Breast epithelium (tissue), 4 donors: Measurements from ENCODE around the gene MRPS2. TPM values are rescaled to one million over a fixed set of nuclear protein-coding genes. Genes with fewer than 3 reads are reported as not detected.

Experiments
- DNase-seq, 2 donors: peaks; one replicate each; pipeline ENCODE4 v3.0.0-alpha.2; 2019; ENCODE audit warnings: low spot score in 2 of 2
- H3K27ac ChIP-seq, 2 donors: fragments of 200-600 bp; sonication (generic) in 1 of 2; one replicate each; pipeline ENCODE4 v1.5.1; 2016 to 2019; ENCODE audit warnings: mild to moderate bottlenecking in 1 of 2
- H3K27me3 ChIP-seq, 2 donors: fragments of 200-600 bp; sonication (generic) in 1 of 2; one replicate each; pipeline versions ENCODE4 v1.5.1 to v1.6.0; 2017 to 2019; ENCODE audit warnings: control low read depth in 1 of 2, mild to moderate bottlenecking in 1 of 2
- H3K36me3 ChIP-seq: fragments of 200-600 bp; one replicate; pipeline ENCODE4 v1.5.1; 2019
- H3K4me1 ChIP-seq, 2 donors: fragments of 200-600 bp; sonication (generic); one replicate each; pipeline ENCODE4 v1.5.1; 2016 to 2019; ENCODE audit warnings: control low read depth in 1 of 2
- H3K4me3 ChIP-seq, 3 donors: fragments of 200-600 bp; sonication (generic); 1 replicate in 2 of 3; 2 replicates in 1 of 3; pipeline ENCODE4 v1.5.1; 2016 to 2019; ENCODE audit warnings: mild to moderate bottlenecking in 3 of 3, moderate library complexity in 2 of 3
- H3K9me3 ChIP-seq, 2 donors: fragments of 200-600 bp; sonication (generic) in 1 of 2; one replicate each; pipeline ENCODE4 v1.5.1; 2016 to 2019; ENCODE audit warnings: control low read depth in 1 of 2
- CTCF ChIP-seq, 3 donors: fragments of 450-650 bp; IDR thresholded peaks; one replicate each; pipeline ENCODE4 v1.5.1; 2016 to 2017; ENCODE audit warnings: antibody characterized with exemption in 3 of 3, mild to moderate bottlenecking in 3 of 3, moderate library complexity in 3 of 3
- POLR2A ChIP-seq: fragments of 450-650 bp; IDR thresholded peaks from one replicate; pipeline ENCODE4 v1.6.1; 2016; ENCODE audit warnings: antibody characterized with exemption, mild to moderate bottlenecking, moderate library complexity
- POLR2AphosphoS5 ChIP-seq, 3 donors: sonication (generic); formaldehyde crosslinking; IDR thresholded peaks; one replicate each; pipeline ENCODE4 v1.6.1; 2017; ENCODE audit warnings: antibody characterized with exemption in 3 of 3
- intact Hi-C: fragments of 100-400 bp; cut with DNase I; formaldehyde crosslinking; loops from one replicate; pipeline ENCODE4 v1.15.1; 2023; ENCODE audit warnings: low total_unique reads
- total RNA-seq, 3 donors: library from RNA; depleted of rRNA; stranded (reverse); fragments of >200 nt; gene quantifications; one replicate each; pipeline ENCODE4 v1.1.0, GENCODE V29; 2016

The MRPS2 gene
- total RNA-seq, 3 donors from 2014 or later: 35.4 to 39.8 (median 36.7) TPM

GRCh38 chr9:135505406-135506187 lies 5.1 kb downstream of the MRPS2 start:
- Histone ChIP-seq H3K9me3 (peaks cover 8% of the 10 kb centered on the region in 2 donors), H3K4me3 (no peak overlapping the region), H3K36me3 (no peaks in the 10 kb centered on the region), H3K4me1 (peaks cover 6 to 7% of the 10 kb centered on the region in 2 donors), H3K27me3 (no peaks in the 10 kb centered on the region), H3K27ac (no peak overlapping the region)
- intact Hi-C loops: no loop called here
- DNase-seq: no peak
- TF ChIP-seq POLR2AphosphoS5 (IDR thresholded peaks at IDR 0.05) (no peak), POLR2A (no peak), CTCF (IDR thresholded peaks at IDR 0.05) (no peak)

DNA sequence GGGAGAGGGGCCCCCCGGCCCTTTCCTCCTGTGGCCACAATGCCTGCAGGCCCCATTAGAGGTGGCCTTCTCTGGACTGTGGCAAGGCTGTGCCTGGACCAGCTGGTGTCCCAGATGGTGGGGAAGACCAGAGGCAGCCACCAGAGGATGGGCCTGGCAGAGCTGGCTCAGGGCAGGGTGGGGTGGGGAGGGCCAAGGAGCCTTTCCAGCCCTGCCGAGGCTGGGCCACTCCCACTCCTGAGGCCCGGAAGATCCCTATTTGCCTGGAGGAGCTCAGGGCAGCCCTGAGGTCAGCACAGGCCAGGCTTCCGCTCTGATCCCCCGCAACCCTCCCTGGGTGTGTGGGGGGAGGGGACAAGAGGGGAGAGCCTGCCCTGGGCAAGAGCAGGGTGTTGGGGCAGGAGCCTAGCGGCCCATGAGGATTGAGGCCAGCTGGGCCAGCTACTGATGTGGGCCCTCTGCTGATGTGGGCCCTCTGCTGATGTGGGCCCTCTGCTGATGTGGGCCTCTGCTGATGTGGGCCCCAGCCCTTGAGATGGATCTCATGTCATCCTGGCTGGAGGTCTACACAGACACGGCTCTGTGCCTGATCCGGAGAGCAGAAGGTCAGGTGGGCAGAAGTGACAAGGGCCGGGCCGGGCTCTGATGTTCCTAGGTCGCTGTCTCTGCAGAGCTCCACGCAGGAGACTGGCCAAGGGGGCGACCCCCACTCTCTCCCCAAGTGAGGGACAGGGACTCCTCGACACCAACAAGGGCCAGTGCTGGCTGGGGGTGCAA lies 6.0 kb downstream of the MRPS2 start:
- DNase-seq: no peak
- H3K9me3 ChIP-seq: peaks cover 8% of the 10 kb centered on the region in 2 donors
- no peaks in the 10 kb centered on the region for H3K27me3 ChIP-seq
- no peak overlapping the region for H3K4me3 ChIP-seq
- intact Hi-C loops: no loop called here
- H3K27ac ChIP-seq: no peak overlapping the region
- peaks cover 5 to 6% of the 10 kb centered on the region in 2 donors for H3K4me1 ChIP-seq
- TF ChIP-seq CTCF (IDR thresholded peaks at IDR 0.05): no peak
- TF ChIP-seq POLR2AphosphoS5 (IDR thresholded peaks at IDR 0.05): no peak
- no peak for TF ChIP-seq POLR2A
- no peaks in the 10 kb centered on the region for H3K36me3 ChIP-seq

- TF ChIP-seq POLR2AphosphoS5 (IDR thresholded peaks at IDR 0.05) (no peak), CTCF (IDR thresholded peaks at IDR 0.05) (no peak), POLR2A (no peak)
- H3K4me1 ChIP-seq: no peaks in the 10 kb centered on the region
- DNase-seq: peak in 1 of 2 donors; percentile 44
- H3K9me3 ChIP-seq: peaks cover 8% of the 10 kb centered on the region in 2 donors
- H3K27ac ChIP-seq: no peak overlapping the region
- H3K4me3 ChIP-seq: no peak overlapping the region
- no peaks in the 10 kb centered on the region for H3K36me3 ChIP-seq
- H3K27me3 ChIP-seq: no peaks in the 10 kb centered on the region
- intact Hi-C loops: no loop called here
Measured at GRCh38 chr9:135507104-135508035, 6.9 kb downstream of the MRPS2 start.

DNA sequence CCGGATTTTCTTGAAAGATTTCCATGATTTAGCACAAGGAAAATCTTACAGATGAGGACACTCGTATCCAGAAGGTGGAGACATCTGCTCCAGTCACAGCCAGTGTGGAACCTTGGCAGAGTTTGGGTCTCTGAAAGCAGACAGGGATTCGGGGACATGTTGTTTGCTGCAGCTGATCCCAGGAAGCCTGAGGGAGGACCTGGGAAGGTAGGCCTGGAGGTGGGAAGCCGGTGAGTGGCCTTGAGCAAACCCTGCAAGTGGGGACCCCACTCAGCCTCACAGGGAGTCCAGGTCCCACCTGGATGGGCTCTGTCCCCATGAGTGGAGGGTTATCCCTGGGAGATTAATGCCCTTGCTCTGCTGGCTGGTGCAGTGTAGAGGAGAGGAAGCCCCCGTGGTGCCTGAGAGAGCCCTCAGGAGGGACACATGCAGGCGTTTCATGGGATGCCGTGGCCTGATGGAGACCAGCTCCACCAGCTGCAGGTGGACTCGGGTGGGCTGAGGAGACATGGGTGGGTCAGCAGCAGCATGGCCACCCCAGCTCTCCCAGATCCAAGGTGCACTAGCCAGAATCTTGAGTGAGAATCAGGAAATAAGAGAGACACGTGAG lies 7.8 kb downstream of the MRPS2 start:
- Histone ChIP-seq H3K27ac (no peak overlapping the region), H3K9me3 (peaks cover 8% of the 10 kb centered on the region in 2 donors), H3K4me1 (no peaks in the 10 kb centered on the region), H3K27me3 (no peaks in the 10 kb centered on the region), H3K36me3 (no peaks in the 10 kb centered on the region), H3K4me3 (no peak overlapping the region)
- TF ChIP-seq POLR2A: no peak
- TF ChIP-seq POLR2AphosphoS5 (IDR thresholded peaks at IDR 0.05): no peak
- TF ChIP-seq CTCF (IDR thresholded peaks at IDR 0.05): no peak
- peak in 1 of 2 donors; percentile 12 for DNase-seq
- intact Hi-C loops: no loop called here
